GM19193 (cell line): ENCODE measurements around the gene HMMR.

ENCODE experiments used
- POLR2A ChIP-seq: IDR thresholded peaks from 4 replicates; pipeline ENCODE4 v1.6.1; 2011; ENCODE audit not compliant: insufficient read depth, insufficient read length; ENCODE audit errors: extremely low read depth

The HMMR gene

DNA sequence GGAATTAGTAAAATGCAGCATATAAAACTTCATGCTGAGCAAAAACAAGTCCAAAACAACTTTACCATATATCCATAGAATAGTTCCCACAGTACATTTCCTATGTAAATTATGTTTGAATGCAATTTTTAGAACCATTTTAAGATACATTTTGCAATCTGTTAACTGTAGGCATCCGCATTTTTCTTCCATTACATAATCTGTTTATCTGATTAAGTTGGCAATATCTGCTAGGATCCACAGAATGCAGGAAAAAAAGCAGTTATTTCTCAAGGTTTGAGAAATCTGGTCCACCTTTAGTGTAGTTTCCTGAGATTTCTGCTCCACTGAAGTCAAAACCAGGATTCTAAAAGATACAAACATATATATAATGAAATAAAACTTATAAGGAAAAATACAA lies 6.7 kb upstream of the HMMR start:
- TF ChIP-seq POLR2A = no peak

GRCh38 chr5:163456029-163456589 lies 4.3 kb upstream of the HMMR start:
- no peak for TF ChIP-seq POLR2A

- no peak for TF ChIP-seq POLR2A
Measured at GRCh38 chr5:163456840-163457239, 3.6 kb upstream of the HMMR start.

GRCh38 chr5:163458778-163459385 lies 1.6 kb upstream of the HMMR start:
- TF ChIP-seq POLR2A = no peak

DNA sequence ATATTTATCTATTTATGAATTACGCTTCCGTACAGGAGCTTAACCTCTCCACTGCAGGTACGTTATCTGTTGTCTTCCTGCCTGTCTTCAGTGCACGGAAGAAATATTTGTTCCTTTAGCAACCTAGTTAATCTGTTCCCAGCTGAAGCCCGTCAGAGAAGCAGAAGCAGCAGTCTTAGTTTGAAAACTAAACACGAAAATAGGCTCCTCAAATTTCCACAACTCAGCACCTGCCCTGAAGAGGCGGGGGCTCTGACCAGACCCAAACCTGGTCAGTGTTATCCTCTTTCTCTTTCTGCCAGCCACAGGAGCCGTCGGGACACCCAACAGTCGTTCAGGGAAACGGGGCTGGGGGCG lies 992 bp upstream of the HMMR start:
- TF ChIP-seq POLR2A = no peak

GRCh38 chr5:163459819-163460561 lies 442 bp upstream of the HMMR start, which contains the start of gene NUDCD2:
Gene NUDCD2 (minus strand): TSS chr5:163460102. CDS start chr5:163460050, 52 bp downstream.
- TF ChIP-seq POLR2A = peak; percentile 94

- TF ChIP-seq POLR2A = no peak
Measured at GRCh38 chr5:163463063-163463435, 2.6 kb downstream of the HMMR start.

GRCh38 chr5:163467682-163468081 lies 7.2 kb downstream of the HMMR start:
- TF ChIP-seq POLR2A = no peak

DNA sequence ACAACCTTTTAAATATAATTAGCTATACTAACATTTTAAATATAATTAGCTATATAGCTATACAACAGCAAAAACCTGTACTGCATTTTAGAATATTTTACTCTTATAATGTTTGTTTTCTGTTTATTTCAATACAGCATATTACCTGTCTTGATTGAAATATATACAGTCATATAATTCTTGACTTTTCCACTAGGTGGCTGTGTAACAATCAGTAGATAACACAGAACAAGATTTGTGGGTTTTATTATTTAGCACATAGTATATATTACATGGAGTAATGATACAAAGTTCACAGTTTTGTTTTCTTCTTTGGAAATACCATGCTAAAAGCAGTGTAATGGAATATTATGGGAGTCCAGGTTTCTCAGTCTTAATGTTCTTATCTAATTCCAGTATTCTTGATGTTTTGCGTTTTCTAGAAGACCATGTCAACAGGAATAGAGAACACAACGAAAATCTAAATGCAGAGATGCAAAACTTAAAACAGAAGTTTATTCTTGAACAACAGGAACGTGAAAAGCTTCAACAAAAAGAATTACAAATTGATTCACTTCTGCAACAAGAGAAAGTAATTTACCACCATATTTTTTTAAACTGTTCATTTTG lies 13.3 kb downstream of the HMMR start:
- no peak for TF ChIP-seq POLR2A

DNA sequence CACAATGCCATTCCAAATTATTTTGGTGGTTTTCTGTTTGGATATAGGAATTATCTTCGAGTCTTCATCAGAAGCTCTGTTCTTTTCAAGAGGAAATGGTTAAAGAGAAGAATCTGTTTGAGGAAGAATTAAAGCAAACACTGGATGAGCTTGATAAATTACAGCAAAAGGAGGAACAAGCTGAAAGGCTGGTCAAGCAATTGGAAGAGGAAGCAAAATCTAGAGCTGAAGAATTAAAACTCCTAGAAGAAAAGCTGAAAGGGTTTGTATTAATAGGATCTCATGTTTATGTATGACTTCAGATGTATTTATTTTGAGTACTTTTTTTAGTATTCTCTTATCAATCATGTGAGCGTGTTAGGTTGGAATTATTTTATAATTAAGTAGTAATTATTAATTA lies 15.0 kb downstream of the HMMR start:
- no peak for TF ChIP-seq POLR2A

DNA sequence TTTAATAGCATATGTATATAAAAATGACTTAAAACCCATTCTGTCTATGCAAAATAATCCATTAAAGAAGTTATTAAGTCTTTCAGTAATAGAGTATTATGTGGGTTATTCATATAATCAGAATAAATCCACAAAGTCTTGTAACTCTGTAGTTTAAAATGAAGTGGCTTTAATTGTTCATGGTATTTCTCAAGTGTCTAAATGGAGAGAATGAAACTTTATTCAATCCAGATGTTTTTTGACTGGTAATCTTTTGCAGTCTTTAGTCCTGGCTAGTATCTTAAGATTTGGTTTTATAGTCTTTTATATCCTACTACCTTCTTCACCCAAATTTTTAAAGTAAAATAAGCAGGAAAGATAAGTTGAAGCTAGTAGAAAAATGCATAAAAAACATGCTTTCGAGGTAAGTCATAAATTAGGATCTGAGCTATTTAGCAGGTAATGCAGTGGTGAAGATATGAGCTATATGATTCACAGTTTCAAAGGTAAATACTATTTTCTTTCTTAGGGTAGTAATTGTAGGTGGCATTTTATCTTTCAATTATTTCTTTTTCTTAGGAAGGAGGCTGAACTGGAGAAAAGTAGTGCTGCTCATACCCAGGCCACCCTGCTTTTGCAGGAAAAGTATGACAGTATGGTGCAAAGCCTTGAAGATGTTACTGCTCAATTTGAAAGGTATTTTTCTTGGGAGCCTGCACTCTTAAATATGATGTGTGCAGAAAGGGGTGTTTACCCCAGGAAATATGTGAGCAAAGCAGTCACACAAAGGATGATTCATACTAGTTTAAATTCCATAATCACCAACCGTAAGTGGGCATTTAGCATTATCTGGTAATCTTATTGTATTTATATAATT lies 17.9 kb downstream of the HMMR start:
- TF ChIP-seq POLR2A = no peak

GRCh38 chr5:163478982-163479271 lies 18.5 kb downstream of the HMMR start:
- TF ChIP-seq POLR2A = no peak

GRCh38 chr5:163489055-163489744 lies 28.8 kb downstream of the HMMR start:
- no peak for TF ChIP-seq POLR2A

DNA sequence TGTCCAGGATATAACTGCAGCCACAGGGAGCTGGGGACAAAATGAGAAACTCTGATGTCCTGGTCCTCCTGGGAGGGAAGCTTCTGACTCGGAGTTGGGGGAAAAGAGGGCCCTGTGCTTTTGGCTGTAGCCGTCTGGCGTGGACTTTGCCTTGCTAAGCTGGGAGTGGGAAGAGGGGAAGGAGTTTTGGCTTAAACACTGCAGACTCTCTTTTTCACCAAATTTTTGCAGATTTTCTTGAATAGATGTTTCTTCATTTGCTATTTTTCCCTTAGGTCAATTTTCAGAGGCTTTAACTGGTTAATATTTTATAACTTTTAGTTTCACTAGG lies 29.3 kb downstream of the HMMR start:
- TF ChIP-seq POLR2A = no peak

DNA sequence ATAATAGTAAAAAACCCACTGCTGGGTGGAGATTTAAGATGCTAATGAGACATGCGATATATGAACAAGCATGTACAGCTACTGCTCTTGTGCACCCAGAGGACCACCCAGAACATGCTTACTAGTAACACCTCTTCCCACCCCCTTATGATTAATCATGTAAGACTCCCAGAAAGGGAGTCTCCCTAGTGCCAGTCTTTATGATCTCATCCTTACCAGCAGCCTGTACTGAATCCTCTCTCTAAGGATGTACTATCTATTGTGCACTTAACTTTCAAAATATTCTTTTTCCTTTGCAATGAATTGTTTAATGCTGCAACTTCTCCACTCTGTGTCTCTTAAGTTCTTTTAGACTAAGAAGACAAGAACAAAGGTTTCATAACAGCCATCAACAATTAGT lies 35.9 kb downstream of the HMMR start:
- TF ChIP-seq POLR2A = no peak
